Breast epithelium (tissue), 4 donors: ENCODE data around the gene DNAJA2. TPM values are rescaled to one million over a fixed set of nuclear protein-coding genes. Genes with fewer than 3 reads are reported as not detected.
"Not testable (repeated sequence)": the region's sequence is repeated elsewhere in the genome, so short reads cannot be mapped to it uniquely, and the experiment has no call there.

Source experiments
- DNase-seq, 2 donors: peaks; one replicate each; pipeline ENCODE4 v3.0.0-alpha.2; 2019; ENCODE audit warnings: low spot score in 2 of 2
- H3K27ac ChIP-seq, 2 donors: fragments of 200-600 bp; sonication (generic) in 1 of 2; one replicate each; pipeline ENCODE4 v1.5.1; 2016 to 2019; ENCODE audit warnings: mild to moderate bottlenecking in 1 of 2
- H3K27me3 ChIP-seq, 2 donors: fragments of 200-600 bp; sonication (generic) in 1 of 2; one replicate each; pipeline versions ENCODE4 v1.5.1 to v1.6.0; 2017 to 2019; ENCODE audit warnings: control low read depth in 1 of 2, mild to moderate bottlenecking in 1 of 2
- H3K36me3 ChIP-seq: fragments of 200-600 bp; one replicate; pipeline ENCODE4 v1.5.1; 2019
- H3K4me1 ChIP-seq, 2 donors: fragments of 200-600 bp; sonication (generic); one replicate each; pipeline ENCODE4 v1.5.1; 2016 to 2019; ENCODE audit warnings: control low read depth in 1 of 2
- H3K4me3 ChIP-seq, 3 donors: fragments of 200-600 bp; sonication (generic); 1 replicate in 2 of 3; 2 replicates in 1 of 3; pipeline ENCODE4 v1.5.1; 2016 to 2019; ENCODE audit warnings: mild to moderate bottlenecking in 3 of 3, moderate library complexity in 2 of 3
- H3K9me3 ChIP-seq, 2 donors: fragments of 200-600 bp; sonication (generic) in 1 of 2; one replicate each; pipeline ENCODE4 v1.5.1; 2016 to 2019; ENCODE audit warnings: control low read depth in 1 of 2
- POLR2A ChIP-seq: fragments of 450-650 bp; IDR thresholded peaks from one replicate; pipeline ENCODE4 v1.6.1; 2016; ENCODE audit warnings: antibody characterized with exemption, mild to moderate bottlenecking, moderate library complexity
- POLR2AphosphoS5 ChIP-seq, 3 donors: sonication (generic); formaldehyde crosslinking; IDR thresholded peaks; one replicate each; pipeline ENCODE4 v1.6.1; 2017; ENCODE audit warnings: antibody characterized with exemption in 3 of 3
- intact Hi-C: fragments of 100-400 bp; cut with DNase I; formaldehyde crosslinking; loops from one replicate; pipeline ENCODE4 v1.15.1; 2023; ENCODE audit warnings: low total_unique reads
- total RNA-seq, 3 donors: library from RNA; depleted of rRNA; stranded (reverse); fragments of >200 nt; gene quantifications; one replicate each; pipeline ENCODE4 v1.1.0, GENCODE V29; 2016
- TF ChIP-seq, protein P1 (sequence below), 3 donors: fragments of 450-650 bp; IDR thresholded peaks; one replicate each; pipeline ENCODE4 v1.5.1; 2016 to 2017; ENCODE audit warnings: antibody characterized with exemption in 3 of 3, mild to moderate bottlenecking in 3 of 3, moderate library complexity in 3 of 3

DNAJA2 gene
- total RNA-seq, 3 donors from 2014 or later = 44.6 to 65.3 (median 51.2) TPM

DNA sequence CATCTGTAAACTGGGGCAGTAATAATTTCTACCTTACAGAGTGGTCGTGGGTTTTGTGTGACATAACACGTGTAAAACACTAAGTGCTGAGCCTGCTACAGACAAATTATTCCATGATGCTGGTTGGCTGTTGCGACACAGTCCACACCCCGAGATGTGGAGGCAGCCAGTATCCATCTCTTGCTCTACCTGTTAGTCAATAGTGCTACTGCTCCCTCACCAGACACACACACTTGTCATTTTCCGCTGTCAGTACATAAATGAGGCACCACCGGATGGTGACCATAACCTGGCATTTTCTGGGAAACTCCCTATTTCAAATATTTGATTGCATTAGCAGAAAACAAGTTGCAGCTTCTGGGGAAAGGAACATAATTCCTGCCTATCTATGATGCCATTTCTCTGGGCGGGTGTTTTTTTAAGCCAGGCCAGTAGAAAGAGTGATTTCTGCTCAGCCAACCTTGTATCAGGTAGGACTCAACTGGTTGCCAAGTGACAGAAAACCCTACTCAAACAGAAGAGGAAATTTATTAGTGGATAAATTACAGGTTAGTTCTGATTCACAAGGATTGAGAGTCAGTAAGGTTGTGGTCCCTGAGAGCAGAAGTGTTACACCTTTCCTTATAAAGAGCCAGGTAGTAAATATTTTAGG lies 24.1 kb downstream of the DNAJA2 start:
- Histone ChIP-seq H3K4me3 (no peak overlapping the region), H3K9me3 (no peaks in the 10 kb centered on the region), H3K27ac (no peak overlapping the region), H3K4me1 (no peaks in the 10 kb centered on the region), H3K27me3 (no peaks in the 10 kb centered on the region), H3K36me3 (no peaks in the 10 kb centered on the region)
- TF ChIP-seq, protein P1, sequence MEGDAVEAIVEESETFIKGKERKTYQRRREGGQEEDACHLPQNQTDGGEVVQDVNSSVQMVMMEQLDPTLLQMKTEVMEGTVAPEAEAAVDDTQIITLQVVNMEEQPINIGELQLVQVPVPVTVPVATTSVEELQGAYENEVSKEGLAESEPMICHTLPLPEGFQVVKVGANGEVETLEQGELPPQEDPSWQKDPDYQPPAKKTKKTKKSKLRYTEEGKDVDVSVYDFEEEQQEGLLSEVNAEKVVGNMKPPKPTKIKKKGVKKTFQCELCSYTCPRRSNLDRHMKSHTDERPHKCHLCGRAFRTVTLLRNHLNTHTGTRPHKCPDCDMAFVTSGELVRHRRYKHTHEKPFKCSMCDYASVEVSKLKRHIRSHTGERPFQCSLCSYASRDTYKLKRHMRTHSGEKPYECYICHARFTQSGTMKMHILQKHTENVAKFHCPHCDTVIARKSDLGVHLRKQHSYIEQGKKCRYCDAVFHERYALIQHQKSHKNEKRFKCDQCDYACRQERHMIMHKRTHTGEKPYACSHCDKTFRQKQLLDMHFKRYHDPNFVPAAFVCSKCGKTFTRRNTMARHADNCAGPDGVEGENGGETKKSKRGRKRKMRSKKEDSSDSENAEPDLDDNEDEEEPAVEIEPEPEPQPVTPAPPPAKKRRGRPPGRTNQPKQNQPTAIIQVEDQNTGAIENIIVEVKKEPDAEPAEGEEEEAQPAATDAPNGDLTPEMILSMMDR (IDR thresholded peaks at IDR 0.05) = no peak
- no peak for TF ChIP-seq POLR2AphosphoS5 (IDR thresholded peaks at IDR 0.05)
- no peak for TF ChIP-seq POLR2A
- no peak for DNase-seq
- intact Hi-C loops = no loop called here

DNA sequence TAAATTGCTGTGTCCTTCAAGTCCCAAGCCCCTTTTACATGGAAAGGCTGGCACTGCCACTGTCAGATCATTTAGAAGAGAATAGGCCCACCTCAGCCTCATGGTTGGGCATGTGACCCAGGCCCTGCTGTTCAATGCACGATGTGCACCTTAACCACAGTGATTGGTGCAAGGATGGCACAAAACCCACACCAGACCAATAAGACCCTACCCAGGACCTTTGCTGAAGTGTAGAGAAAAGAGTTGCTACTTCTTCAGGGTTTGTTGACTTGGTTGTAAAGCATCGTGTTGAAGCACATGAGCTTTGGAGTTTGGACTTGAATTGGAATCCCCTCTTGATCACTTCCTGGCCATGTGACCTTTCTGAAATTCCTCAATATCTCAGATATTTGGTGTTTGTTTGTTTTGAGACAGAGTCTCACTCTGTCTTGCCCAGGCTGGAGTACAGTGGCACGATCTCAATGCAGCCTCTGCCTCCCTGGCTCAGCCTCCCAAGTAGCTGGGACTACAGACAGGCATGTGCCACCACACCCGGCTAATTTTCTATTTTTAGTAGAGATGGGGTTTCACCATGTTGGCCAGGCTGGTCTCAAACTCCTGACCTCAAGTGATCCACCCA lies 24.8 kb downstream of the DNAJA2 start:
- Histone ChIP-seq H3K27ac (no peak overlapping the region), H3K27me3 (no peaks in the 10 kb centered on the region), H3K4me3 (no peak overlapping the region), H3K9me3 (no peaks in the 10 kb centered on the region), H3K4me1 (no peaks in the 10 kb centered on the region), H3K36me3 (no peaks in the 10 kb centered on the region)
- DNase-seq = no peak
- intact Hi-C loops = no loop called here
- TF ChIP-seq POLR2A (no peak), POLR2AphosphoS5 (IDR thresholded peaks at IDR 0.05) (no peak)
- TF ChIP-seq, protein P1 (IDR thresholded peaks at IDR 0.05) = no peak

DNA sequence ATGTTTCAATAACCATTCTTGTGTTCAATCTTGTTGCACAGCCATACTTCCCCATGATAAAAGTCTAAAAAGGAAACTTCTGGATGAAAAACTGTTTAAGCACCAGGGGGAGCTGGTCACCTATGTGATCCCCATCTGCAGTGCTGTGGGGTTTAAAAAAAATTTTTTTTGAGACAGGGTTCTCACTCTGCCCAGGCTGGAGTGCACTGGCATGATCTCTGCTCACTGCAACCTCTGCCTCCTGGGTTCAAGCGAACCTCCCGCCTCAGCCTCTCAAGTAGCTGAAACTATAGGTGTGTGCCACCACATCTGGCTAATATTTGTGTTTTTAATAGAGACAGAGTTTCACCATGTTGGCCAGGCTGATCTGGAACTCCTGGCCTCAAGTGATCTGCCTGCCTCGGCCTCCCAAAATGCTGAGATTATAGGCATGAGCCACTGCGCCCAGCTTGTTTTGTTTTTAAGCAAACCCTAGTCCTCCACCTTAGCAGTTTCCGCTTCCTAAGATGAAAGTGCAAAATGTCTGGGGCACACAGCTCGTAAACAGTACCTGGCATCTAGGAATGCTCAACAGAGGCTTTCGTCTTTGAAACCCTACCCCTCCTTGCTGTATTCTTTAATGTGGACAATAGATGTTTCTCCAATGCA lies 25.4 kb downstream of the DNAJA2 start:
- TF ChIP-seq, protein P1 (IDR thresholded peaks at IDR 0.05) = peak in 2 of 3 donors; percentile 10 to 44
- TF ChIP-seq POLR2AphosphoS5 (IDR thresholded peaks at IDR 0.05) (no peak), POLR2A (no peak)
- Histone ChIP-seq H3K36me3 (no peaks in the 10 kb centered on the region), H3K27me3 (no peaks in the 10 kb centered on the region), H3K4me1 (no peaks in the 10 kb centered on the region), H3K4me3 (no peak overlapping the region), H3K27ac (no peak overlapping the region), H3K9me3 (no peaks in the 10 kb centered on the region)
- DNase-seq = no peak
- intact Hi-C loops = no loop called here

DNA sequence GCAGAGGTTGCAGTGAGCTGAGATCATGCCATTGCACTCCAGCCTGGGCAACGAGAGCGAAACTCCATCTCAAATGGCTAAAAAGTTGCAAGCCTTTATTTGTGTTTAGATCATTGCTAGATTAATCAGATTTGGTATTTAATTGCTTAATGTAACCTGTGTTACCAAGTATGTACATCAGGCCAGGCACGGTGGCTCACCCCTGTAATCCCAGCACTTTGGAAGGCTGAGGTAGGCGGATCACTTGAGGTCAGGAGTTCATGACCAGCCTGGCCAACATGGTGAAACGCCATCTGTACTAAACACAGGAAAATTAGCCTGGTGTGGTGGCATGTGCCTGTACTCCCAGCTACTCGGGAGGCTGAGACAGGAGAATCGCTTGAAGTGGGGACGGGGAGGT lies 28.8 kb downstream of the DNAJA2 start:
- not testable (repeated sequence) for H3K4me3 ChIP-seq, H3K27ac ChIP-seq, H3K9me3 ChIP-seq, H3K4me1 ChIP-seq, H3K36me3 ChIP-seq, DNase-seq, H3K27me3 ChIP-seq
- intact Hi-C loops = loop anchor here (5.0 kb wide), 1 partner anchor 1563 kb away; no protein-coding TSS in a partner anchor

DNA sequence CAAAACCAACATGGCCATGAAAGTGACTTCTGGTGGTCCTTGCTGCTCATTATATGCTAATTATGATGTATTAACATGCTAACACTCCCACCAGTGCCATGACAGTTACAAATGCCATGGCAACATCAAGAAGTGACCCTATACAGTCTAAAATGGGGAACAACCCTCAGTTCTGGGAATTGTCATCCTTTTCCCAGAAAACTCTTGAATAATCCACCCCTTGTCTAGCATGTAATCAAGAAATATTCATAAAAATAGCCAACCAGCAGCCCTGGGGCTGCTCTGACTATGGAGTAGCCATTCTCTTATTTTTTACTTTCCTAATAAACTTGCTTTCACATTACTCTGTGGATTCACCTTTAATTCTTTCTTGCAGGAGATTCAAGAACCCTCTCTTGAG lies 35.9 kb downstream of the DNAJA2 start:
- H3K36me3 ChIP-seq = no peaks in the 10 kb centered on the region
- H3K9me3 ChIP-seq = no peaks in the 10 kb centered on the region
- H3K27ac ChIP-seq = no peak overlapping the region
- TF ChIP-seq POLR2A (no peak), POLR2AphosphoS5 (IDR thresholded peaks at IDR 0.05) (no peak)
- TF ChIP-seq, protein P1 (IDR thresholded peaks at IDR 0.05) = no peak
- no peaks in the 10 kb centered on the region for H3K4me1 ChIP-seq
- no peak overlapping the region for H3K4me3 ChIP-seq
- DNase-seq = no peak
- no peaks in the 10 kb centered on the region for H3K27me3 ChIP-seq
- intact Hi-C loops = no loop called here
